GM12878 (cell line): ENCODE data around the gene TMPRSS15. TPM values are rescaled to one million over a fixed set of nuclear protein-coding genes. Genes with fewer than 3 reads are reported as not detected.

Experiments
- ATAC-seq: fragments of 200-7000 bp; cut with Tn5 transposase; 3 replicates; pipeline ENCODE4 v1.9.1; 2020; ENCODE audit warnings: mild to moderate bottlenecking, moderate library complexity
- BruUV-seq: library from RNA; stranded (reverse); fragments of 400-500 nt; replicated peaks from 2 replicates; lab custom pipeline; 2021; lab: Mats Ljungman, UMichigan
- CTCF ChIA-PET: fragments of 300-600 bp; sonication (Branson Sonifier 250); formaldehyde crosslinking; extraction: SDS; loops from one replicate; lab custom pipeline; 2021; ENCODE audit warnings: inconsistent platforms; lab: Yijun Ruan, JAX
- POLR2A ChIA-PET: fragments of 350-600 bp; formaldehyde crosslinking; extraction: SDS; loops from one replicate; lab custom pipeline; 2021; ENCODE audit warnings: inconsistent platforms; lab: Charles Lee
- RAD21 ChIA-PET: fragments of 300-600 bp; sonication (Branson Sonifier 250); formaldehyde crosslinking; loops from one replicate; lab custom pipeline; 2023; ENCODE audit warnings: antibody characterized with exemption; ENCODE audit not compliant: unreplicated experiment; lab: Charles Lee
- SMC1A ChIA-PET: fragments of 300-600 bp; sonication (Branson Sonifier 250); formaldehyde crosslinking; loops from one replicate; lab custom pipeline; 2023; ENCODE audit not compliant: unreplicated experiment, uncharacterized antibody; lab: Charles Lee
- DNase-seq: peaks from one replicate; pipeline ENCODE4 v3.0.0-alpha.2; 2011; ENCODE audit warnings: low read depth, low spot score
- FAIRE-seq: peaks from 3 replicates; lab custom pipeline; 2011; peaks lifted over from hg19 to GRCh38; lab: Jason Lieb, UNC
- H2AFZ ChIP-seq: 2 replicates; pipeline ENCODE4 v1.6.0; 2011; ENCODE audit warnings: low read depth, low read length, control low read depth; ENCODE audit not compliant: control insufficient read depth
- H3K27ac ChIP-seq: 2 replicates; pipeline ENCODE4 v1.5.1; 2011; ENCODE audit warnings: control low read depth; ENCODE audit not compliant: control insufficient read depth, insufficient read depth
- H3K27me3 ChIP-seq, 2 experiments: replicated peaks in 1 of 2; 2 replicates each; pipeline versions ENCODE4 v1.6.0 to v1.6.1; 2011; ENCODE audit warnings: low read length in 1 of 2; ENCODE audit not compliant: control insufficient read depth in 2 of 2, insufficient read depth in 2 of 2
- H3K36me3 ChIP-seq, 2 experiments: 2 replicates each; pipeline ENCODE4 v1.5.1; 2011; ENCODE audit warnings: low read length in 1 of 2; ENCODE audit not compliant: control insufficient read depth in 2 of 2, insufficient read depth in 2 of 2
- H3K4me1 ChIP-seq: 2 replicates; pipeline ENCODE4 v1.6.1; 2011; ENCODE audit warnings: mild to moderate bottlenecking, low read length, moderate library complexity, mixed read lengths; ENCODE audit not compliant: control insufficient read depth, insufficient read depth
- H3K4me2 ChIP-seq: 2 replicates; pipeline ENCODE4 v1.6.0; 2011; ENCODE audit warnings: control low read depth; ENCODE audit not compliant: control insufficient read depth, insufficient read depth
- H3K4me3 ChIP-seq: fragments of 200-600 bp; sonication (generic); 2 replicates; pipeline ENCODE4 v1.5.1; 2016
- H3K79me2 ChIP-seq: 2 replicates; pipeline ENCODE4 v1.6.0; 2011; ENCODE audit warnings: low read length; ENCODE audit not compliant: control insufficient read depth, insufficient read depth
- H3K9ac ChIP-seq: 2 replicates; pipeline ENCODE4 v1.8.0; 2011; ENCODE audit warnings: low read length, control low read depth, mixed read lengths; ENCODE audit not compliant: control insufficient read depth, insufficient read depth
- H3K9me3 ChIP-seq: replicated peaks from 3 replicates; pipeline ENCODE4 v1.5.1; 2011; ENCODE audit warnings: mild to moderate bottlenecking, low read length; ENCODE audit not compliant: control insufficient read depth, insufficient read depth
- H4K20me1 ChIP-seq: 2 replicates; pipeline ENCODE4 v1.6.0; 2011; ENCODE audit not compliant: control insufficient read depth, insufficient read depth
- CBX5 ChIP-seq: sonication (generic); IDR thresholded peaks from 2 replicates; pipeline ENCODE4 v1.6.1; 2016; ENCODE audit warnings: low read depth, moderate library complexity, mild to moderate bottlenecking, inconsistent platforms
- DPF2 ChIP-seq: fragments of 450-650 bp; IDR thresholded peaks from 2 replicates; pipeline ENCODE4 v1.6.1; 2017; ENCODE audit warnings: mild to moderate bottlenecking
- E2F8 ChIP-seq: fragments of 450-650 bp; IDR thresholded peaks from 2 replicates; pipeline ENCODE4 v1.6.1; 2018; ENCODE audit warnings: mild to moderate bottlenecking, low read depth, moderate library complexity; ENCODE audit not compliant: partially characterized antibody
- IRF3 ChIP-seq: fragments of 450-650 bp; IDR thresholded peaks from 2 replicates; pipeline ENCODE4 v1.6.1; 2014; ENCODE audit warnings: mild to moderate bottlenecking
- JUNB ChIP-seq: IDR thresholded peaks from 2 replicates; pipeline ENCODE4 v1.6.1; 2016; ENCODE audit warnings: antibody characterized with exemption, mild to moderate bottlenecking
- KAT2A ChIP-seq: conservative IDR thresholded peaks from 2 replicates; pipeline ENCODE4 v1.6.1; 2011; ENCODE audit warnings: low read depth, low read length; ENCODE audit not compliant: control insufficient read depth
- KLF5 ChIP-seq: fragments of 450-650 bp; IDR thresholded peaks from 2 replicates; pipeline ENCODE4 v1.6.1; 2014; ENCODE audit warnings: mild to moderate bottlenecking; ENCODE audit not compliant: partially characterized antibody
- MLLT1 ChIP-seq: fragments of 450-650 bp; IDR thresholded peaks from 2 replicates; pipeline ENCODE4 v1.6.1; 2016; ENCODE audit warnings: mild to moderate bottlenecking
- NR2C2 ChIP-seq: IDR thresholded peaks from 2 replicates; pipeline ENCODE4 v1.6.1; 2011; ENCODE audit warnings: borderline replicate concordance, low read depth; ENCODE audit not compliant: control insufficient read depth, insufficient read length
- SIX5 ChIP-seq: IDR thresholded peaks from 2 replicates; pipeline ENCODE4 v1.6.1; 2011; ENCODE audit warnings: mild to moderate bottlenecking, low read depth, low read length, moderate library complexity; ENCODE audit not compliant: severe bottlenecking
- SMAD1 ChIP-seq: fragments of 450-650 bp; IDR thresholded peaks from 2 replicates; pipeline ENCODE4 v1.6.1; 2018; ENCODE audit warnings: mild to moderate bottlenecking, low read depth; ENCODE audit not compliant: partially characterized antibody
- WRNIP1 ChIP-seq: IDR thresholded peaks from 2 replicates; pipeline ENCODE4 v1.6.1; 2011; ENCODE audit warnings: low read depth, low read length, improper control_type of control experiment, borderline replicate concordance
- ZNF592 ChIP-seq: fragments of 450-650 bp; IDR thresholded peaks from 2 replicates; pipeline ENCODE4 v1.6.1; 2017; ENCODE audit warnings: mild to moderate bottlenecking, moderate library complexity
- WGBS: methylation state at CpG from one replicate; pipeline ENCODE4 v1.1.6; 2016; ENCODE audit warnings: low lambda C conversion rate; ENCODE audit not compliant: insufficient replicate concordance, insufficient coverage; ENCODE audit errors: missing lambda C conversion rate; 5-methylcytosine and 5-hydroxymethylcytosine counted together
- in situ Hi-C: fragments of 300-500 bp; cut with MboI; formaldehyde crosslinking; loops from 9 replicates; pipeline ENCODE4 v1.14.3; 2018; ENCODE audit warnings: mixed read lengths
- intact Hi-C: fragments of 100-400 bp; cut with micrococcal nuclease; formaldehyde crosslinking; loops from one replicate; pipeline ENCODE4 v1.14.2; 2022; ENCODE audit not compliant: unreplicated experiment
- polyA plus RNA-seq, 11 experiments: library from polyadenylated mRNA; depleted of rRNA in 4 of 11; unstranded in 6 of 11; stranded (reverse) in 5 of 11; fragments of >200 nt; fragmentation: Nextera tagmentation in 4 of 11; fragmentation: Illumina TruSeq in 1 of 11; extraction: Ambion mirVana in 4 of 11; extraction: Trizol in 1 of 11; gene quantifications; 1 replicate in 1 of 11; 2 replicates in 10 of 11; pipeline versions ENCODE4 v1.2.1 to v1.2.3, GENCODE V29; 2011 to 2016; ENCODE audit warnings: inconsistent platforms in 2 of 11, missing spikeins in 2 of 11, low read depth in 1 of 11
- total RNA-seq, 4 experiments: library from RNA; depleted of rRNA in 3 of 4; stranded (reverse); fragments of >200 nt in 3 of 4; fragmentation: Illumina TruSeq in 1 of 4; extraction: Trizol in 1 of 4; gene quantifications; 2 replicates each; pipeline versions ENCODE4 v1.2.1 to v1.2.3, GENCODE V29; 2013 to 2021

The TMPRSS15 gene
- total and polyA plus RNA-seq, 10 of the 15 experiments (the other 5 are each of a cell fraction or from before 2014, with no cell fraction given): 0.02 to 0.11 TPM; not detected in 8

GRCh38 chr21:18417141-18417790 is 13.7 kb upstream of the TMPRSS15 start (continued):
- TF ChIP-seq KAT2A: no peak
- TF ChIP-seq KLF5: no peak
- no peak for TF ChIP-seq CBX5
- TF ChIP-seq E2F8: no peak
- no peak for TF ChIP-seq SIX5

- POLR2A ChIA-PET: no interaction called here
- RAD21 ChIA-PET: no interaction called here
- DNase-seq: no peak
- Histone ChIP-seq H2AFZ (no peak overlapping the region), H3K27ac (no peak overlapping the region), H3K9ac (no peak overlapping the region), H3K36me3 (no peaks in the 10 kb centered on the region), H3K9me3 (no peaks in the 10 kb centered on the region), H4K20me1 (no peaks in the 10 kb centered on the region), H3K27me3 (no peaks in the 10 kb centered on the region), H3K4me2 (no peak overlapping the region), H3K79me2 (no peaks in the 10 kb centered on the region), H3K4me3 (no peak overlapping the region), H3K4me1 (no peaks in the 10 kb centered on the region)
- CTCF ChIA-PET: no interaction called here
- BruUV-seq: no TSS peak
- intact Hi-C loops (no loop called here), in situ Hi-C loops (no loop called here)
- SMC1A ChIA-PET: no interaction called here
- ATAC-seq: no peak
- FAIRE-seq: no peak
- TF ChIP-seq ZNF592 (no peak), IRF3 (no peak), DPF2 (no peak), MLLT1 (no peak), SMAD1 (no peak), JUNB (no peak), NR2C2 (no peak), WRNIP1 (no peak)
- under 1% methylated on average over 5 of the region's 5 CpGs for WGBS
These were observed 8.0 kb upstream of the TMPRSS15 start for GRCh38 chr21:18411565-18411964.
